PC-3 (cell line): Measurements from ENCODE around the gene EBLN2. TPM values are rescaled to one million over a fixed set of nuclear protein-coding genes. Genes with fewer than 3 reads are reported as not detected.

Experiments
- ATAC-seq: fragments of 200-7000 bp; cut with Tn5 transposase; 2 replicates; pipeline ENCODE4 v1.9.1; 2020; ENCODE audit warnings: mild to moderate bottlenecking, moderate library complexity
- BruUV-seq: library from RNA; stranded (reverse); fragments of 400-500 nt; replicated peaks from 2 replicates; lab custom pipeline; 2021; lab: Mats Ljungman, UMichigan
- CTCF ChIA-PET: fragments of 300-600 bp; sonication (Branson Sonifier 250); formaldehyde crosslinking; loops from one replicate; lab custom pipeline; 2022; ENCODE audit warnings: antibody characterized with exemption; lab: Charles Lee
- POLR2A ChIA-PET: fragments of 300-600 bp; sonication (Branson Sonifier 250); formaldehyde crosslinking; loops from one replicate; lab custom pipeline; 2022; ENCODE audit warnings: antibody characterized with exemption; ENCODE audit not compliant: unreplicated experiment; lab: Charles Lee
- DNase-seq: peaks from one replicate; pipeline ENCODE4 v3.0.0-alpha.2; 2015
- H2AFZ ChIP-seq: fragments of 300-600 bp; sonication (generic); 2 replicates; pipeline ENCODE4 v1.6.0; 2016; ENCODE audit warnings: antibody characterized with exemption, low read length
- H3F3A ChIP-seq: fragments of 300-600 bp; sonication (generic); one replicate; pipeline ENCODE4 v1.6.0; 2017; ENCODE audit warnings: antibody characterized with exemption, low read length, control low read depth, mild to moderate bottlenecking; ENCODE audit not compliant: unreplicated experiment
- H3K27ac ChIP-seq: fragments of 300-600 bp; sonication (generic); 2 replicates; pipeline ENCODE4 v1.5.1; 2016; ENCODE audit warnings: mild to moderate bottlenecking, low read length
- H3K27me3 ChIP-seq: fragments of 300-600 bp; sonication (generic); 2 replicates; pipeline ENCODE4 v1.6.1; 2016; ENCODE audit warnings: low read length, mixed read lengths
- H3K36me3 ChIP-seq: fragments of 300-600 bp; sonication (generic); 2 replicates; pipeline ENCODE4 v1.6.1; 2016; ENCODE audit warnings: low read depth, mixed run types, low read length, mixed read lengths
- H3K4me1 ChIP-seq: fragments of 300-600 bp; sonication (generic); 2 replicates; pipeline ENCODE4 v1.5.1; 2016; ENCODE audit warnings: low read length; ENCODE audit not compliant: insufficient read depth
- H3K4me2 ChIP-seq: fragments of 300-600 bp; sonication (generic); 2 replicates; pipeline ENCODE4 v1.6.0; 2016; ENCODE audit warnings: low read length
- H3K4me3 ChIP-seq: fragments of 300-600 bp; sonication (generic); 2 replicates; pipeline ENCODE4 v1.5.1; 2016; ENCODE audit warnings: mild to moderate bottlenecking, low read length, mixed read lengths
- H3K79me2 ChIP-seq: fragments of 300-600 bp; sonication (generic); 2 replicates; pipeline ENCODE4 v1.6.1; 2017; ENCODE audit warnings: low read length, mixed read lengths
- H3K9ac ChIP-seq: fragments of 300-600 bp; sonication (generic); 2 replicates; pipeline ENCODE4 v1.6.0; 2016; ENCODE audit warnings: mild to moderate bottlenecking, low read length
- H3K9me2 ChIP-seq: fragments of 300-600 bp; sonication (generic); replicated peaks from 2 replicates; pipeline ENCODE4 v1.6.1; 2016; ENCODE audit warnings: mixed run types, low read length, mixed read lengths
- H3K9me3 ChIP-seq: fragments of 300-600 bp; sonication (generic); 2 replicates; pipeline ENCODE4 v1.6.1; 2016; ENCODE audit warnings: low read length, mixed read lengths
- H4K20me1 ChIP-seq: fragments of 300-600 bp; sonication (generic); 2 replicates; pipeline ENCODE4 v1.6.1; 2016; ENCODE audit warnings: low read length, mixed read lengths
- EZH2 ChIP-seq: fragments of 300-600 bp; sonication (generic); IDR thresholded peaks from one replicate; pipeline ENCODE4 v1.6.1; 2017; ENCODE audit warnings: antibody characterized with exemption, mild to moderate bottlenecking, low read length; ENCODE audit not compliant: unreplicated experiment
- EZH2phosphoT487 ChIP-seq: fragments of 300-600 bp; sonication (generic); IDR thresholded peaks from 2 replicates; pipeline ENCODE4 v1.6.1; 2018; ENCODE audit warnings: mild to moderate bottlenecking, antibody characterized with exemption, low read length, borderline replicate concordance
- intact Hi-C: fragments of 100-400 bp; cut with micrococcal nuclease; formaldehyde crosslinking; loops from 2 replicates; pipeline ENCODE4 v1.9.0; 2023
- total RNA-seq: library from RNA; depleted of rRNA; stranded (reverse); fragments of >200 nt; gene quantifications from 2 replicates; pipeline ENCODE4 v1.2.3, GENCODE V29; 2014
- TF ChIP-seq, protein P1 (sequence below): fragments of 300-600 bp; sonication (generic); conservative IDR thresholded peaks from 2 replicates; pipeline ENCODE4 v1.5.1; 2017; ENCODE audit warnings: antibody characterized with exemption, low read depth, mild to moderate bottlenecking, low read length

The EBLN2 gene
- total RNA-seq, 1 experiment from 2014 or later = 6.2 TPM

DNA sequence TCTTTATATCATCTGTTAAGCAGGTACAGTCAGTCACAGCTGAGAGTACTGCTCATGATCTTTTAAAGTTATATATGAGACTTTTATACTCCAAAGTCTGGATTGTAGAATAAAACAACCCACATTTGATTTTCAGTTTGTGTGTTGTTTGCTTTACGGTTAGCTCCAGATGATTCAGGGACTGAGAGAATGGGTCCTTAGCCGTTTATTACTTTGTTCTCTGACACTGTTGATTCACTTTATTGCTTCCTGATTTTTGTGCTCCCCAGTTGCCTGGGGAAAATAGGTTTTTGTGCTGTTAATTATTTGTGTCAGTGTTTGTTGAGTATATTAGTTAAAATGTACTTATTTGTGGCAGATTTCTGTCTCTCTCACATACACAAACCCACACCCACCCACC lies 8.6 kb upstream of the EBLN2 start:
- Histone ChIP-seq H3K27ac (peak overlapping the region; percentile 24), H4K20me1 (peaks cover 34% of the 10 kb centered on the region), H3K9me2 (no peaks in the 10 kb centered on the region), H3K4me3 (no peak overlapping the region), H3K36me3 (peaks cover 4% of the 10 kb centered on the region; the same call in 1 of the 2 replicates), H3K79me2 (peaks cover 79% of the 10 kb centered on the region), H3K9ac (no peak overlapping the region), H3K9me3 (no peaks in the 10 kb centered on the region), H3F3A (peaks cover 10% of the 10 kb centered on the region), H3K27me3 (no peaks in the 10 kb centered on the region), H3K4me2 (peak overlapping the region; percentile 30; the same call in 1 of the 2 replicates), H2AFZ (no peak overlapping the region), H3K4me1 (peaks cover 14% of the 10 kb centered on the region)
- no TSS peak for BruUV-seq
- ChIA-PET CTCF (no interaction called here), POLR2A (no interaction called here)
- intact Hi-C loops = loop anchor here (1.0 kb wide), 1 partner anchor 16 kb away; no protein-coding TSS in a partner anchor
- TF ChIP-seq, protein P1, sequence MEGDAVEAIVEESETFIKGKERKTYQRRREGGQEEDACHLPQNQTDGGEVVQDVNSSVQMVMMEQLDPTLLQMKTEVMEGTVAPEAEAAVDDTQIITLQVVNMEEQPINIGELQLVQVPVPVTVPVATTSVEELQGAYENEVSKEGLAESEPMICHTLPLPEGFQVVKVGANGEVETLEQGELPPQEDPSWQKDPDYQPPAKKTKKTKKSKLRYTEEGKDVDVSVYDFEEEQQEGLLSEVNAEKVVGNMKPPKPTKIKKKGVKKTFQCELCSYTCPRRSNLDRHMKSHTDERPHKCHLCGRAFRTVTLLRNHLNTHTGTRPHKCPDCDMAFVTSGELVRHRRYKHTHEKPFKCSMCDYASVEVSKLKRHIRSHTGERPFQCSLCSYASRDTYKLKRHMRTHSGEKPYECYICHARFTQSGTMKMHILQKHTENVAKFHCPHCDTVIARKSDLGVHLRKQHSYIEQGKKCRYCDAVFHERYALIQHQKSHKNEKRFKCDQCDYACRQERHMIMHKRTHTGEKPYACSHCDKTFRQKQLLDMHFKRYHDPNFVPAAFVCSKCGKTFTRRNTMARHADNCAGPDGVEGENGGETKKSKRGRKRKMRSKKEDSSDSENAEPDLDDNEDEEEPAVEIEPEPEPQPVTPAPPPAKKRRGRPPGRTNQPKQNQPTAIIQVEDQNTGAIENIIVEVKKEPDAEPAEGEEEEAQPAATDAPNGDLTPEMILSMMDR = no peak
- TF ChIP-seq EZH2 (no peak), EZH2phosphoT487 (no peak)
- ATAC-seq (peak; percentile 90), DNase-seq (peak; percentile 49)

DNA sequence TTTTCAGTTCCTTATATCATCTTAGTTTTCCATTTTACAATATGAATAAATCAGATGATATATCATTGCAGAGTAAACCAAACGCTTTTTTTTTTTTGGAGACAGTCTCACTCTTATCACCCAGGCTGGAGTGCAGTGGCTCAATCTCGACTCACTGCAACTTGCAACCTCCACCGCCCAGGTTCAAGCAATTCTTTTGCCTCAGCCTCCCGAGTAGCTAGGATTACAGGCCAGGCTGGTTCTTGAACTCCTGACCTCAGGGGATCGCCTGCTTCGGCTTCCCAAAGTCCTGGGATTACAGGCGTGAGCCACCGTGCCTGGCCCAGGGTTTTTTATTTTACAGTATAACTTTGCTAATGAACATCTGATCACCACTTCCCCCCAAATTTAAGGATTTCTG lies 5.9 kb upstream of the EBLN2 start:
- H3K79me2 ChIP-seq = peaks cover 79% of the 10 kb centered on the region
- peak overlapping the region; percentile 15; the same call in 1 of the 2 replicates for H3K4me2 ChIP-seq
- TF ChIP-seq EZH2phosphoT487 (no peak), EZH2 (no peak)
- TF ChIP-seq, protein P1 = no peak
- H4K20me1 ChIP-seq = peaks cover 42% of the 10 kb centered on the region
- no peak for DNase-seq
- ChIA-PET CTCF (interaction anchor here (0.6 to 3.3 kb wide), 5 partner anchors 67 to 204 kb away, joined by 3 to 19 read pairs (median 8); no protein-coding TSS in a partner anchor), POLR2A (no interaction called here)
- BruUV-seq = no TSS peak
- no peak overlapping the region for H3K4me3 ChIP-seq
- no peaks in the 10 kb centered on the region for H3K9me2 ChIP-seq
- H3F3A ChIP-seq = peaks cover 10% of the 10 kb centered on the region
- no peak overlapping the region for H3K9ac ChIP-seq
- no peak for ATAC-seq
- intact Hi-C loops = no loop called here
- no peak overlapping the region for H2AFZ ChIP-seq
- H3K36me3 ChIP-seq = peaks cover 4% of the 10 kb centered on the region; the same call in 1 of the 2 replicates
- H3K9me3 ChIP-seq = no peaks in the 10 kb centered on the region
- H3K4me1 ChIP-seq = peaks cover 14% of the 10 kb centered on the region
- no peaks in the 10 kb centered on the region for H3K27me3 ChIP-seq
- H3K27ac ChIP-seq = no peak overlapping the region
